Measurements from ENCODE around the gene MARVELD3.

DNA sequence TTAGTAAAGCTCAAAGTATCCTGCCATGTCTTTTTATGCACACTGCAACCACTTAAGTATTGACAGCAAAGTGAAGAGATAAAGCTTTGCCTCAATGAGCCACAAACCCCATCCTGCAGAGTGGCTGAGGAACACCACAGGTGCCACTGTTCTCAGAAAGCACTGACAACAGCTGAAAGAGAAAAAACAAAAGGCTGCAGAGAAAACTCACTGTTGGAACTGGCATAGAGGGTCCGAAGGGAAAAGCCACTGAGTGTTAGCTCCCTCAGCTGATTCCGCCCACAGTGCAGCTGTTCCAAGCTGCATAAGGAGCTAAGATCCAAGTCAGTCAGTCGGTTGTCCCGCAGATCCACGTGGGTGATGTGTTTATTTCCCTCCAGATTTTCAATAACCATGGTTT lies 50.3 kb downstream of the MARVELD3 start:
- TF ChIP-seq, protein P1, sequence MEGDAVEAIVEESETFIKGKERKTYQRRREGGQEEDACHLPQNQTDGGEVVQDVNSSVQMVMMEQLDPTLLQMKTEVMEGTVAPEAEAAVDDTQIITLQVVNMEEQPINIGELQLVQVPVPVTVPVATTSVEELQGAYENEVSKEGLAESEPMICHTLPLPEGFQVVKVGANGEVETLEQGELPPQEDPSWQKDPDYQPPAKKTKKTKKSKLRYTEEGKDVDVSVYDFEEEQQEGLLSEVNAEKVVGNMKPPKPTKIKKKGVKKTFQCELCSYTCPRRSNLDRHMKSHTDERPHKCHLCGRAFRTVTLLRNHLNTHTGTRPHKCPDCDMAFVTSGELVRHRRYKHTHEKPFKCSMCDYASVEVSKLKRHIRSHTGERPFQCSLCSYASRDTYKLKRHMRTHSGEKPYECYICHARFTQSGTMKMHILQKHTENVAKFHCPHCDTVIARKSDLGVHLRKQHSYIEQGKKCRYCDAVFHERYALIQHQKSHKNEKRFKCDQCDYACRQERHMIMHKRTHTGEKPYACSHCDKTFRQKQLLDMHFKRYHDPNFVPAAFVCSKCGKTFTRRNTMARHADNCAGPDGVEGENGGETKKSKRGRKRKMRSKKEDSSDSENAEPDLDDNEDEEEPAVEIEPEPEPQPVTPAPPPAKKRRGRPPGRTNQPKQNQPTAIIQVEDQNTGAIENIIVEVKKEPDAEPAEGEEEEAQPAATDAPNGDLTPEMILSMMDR (conservative IDR thresholded peaks at IDR 0.05 in 1 of 2, IDR thresholded peaks at IDR 0.05 in 1 of 2; ENCODE audit: extremely low read depth in 1 of 2, insufficient read depth in 1 of 2, low read depth in 1 of 2, low read length in 2 of 2) = no peak
- TF ChIP-seq EZH2 (IDR thresholded peaks at IDR 0.05; ENCODE audit: borderline replicate concordance, low read length) = no peak

Data from mammary epithelial cell (primary cell).